Measurements from ENCODE around the gene USP17L24. TPM values are rescaled to one million over a fixed set of nuclear protein-coding genes. Genes with fewer than 3 reads are reported as not detected.
"Not testable (repeated sequence)": the region's sequence is repeated elsewhere in the genome, so short reads cannot be mapped to it uniquely, and the experiment has no call there.

The USP17L24 gene
- total and polyA plus RNA-seq, 9 of the 15 experiments (the other 6 are each of a cell fraction or from before 2014, with no cell fraction given): not detected

DNA sequence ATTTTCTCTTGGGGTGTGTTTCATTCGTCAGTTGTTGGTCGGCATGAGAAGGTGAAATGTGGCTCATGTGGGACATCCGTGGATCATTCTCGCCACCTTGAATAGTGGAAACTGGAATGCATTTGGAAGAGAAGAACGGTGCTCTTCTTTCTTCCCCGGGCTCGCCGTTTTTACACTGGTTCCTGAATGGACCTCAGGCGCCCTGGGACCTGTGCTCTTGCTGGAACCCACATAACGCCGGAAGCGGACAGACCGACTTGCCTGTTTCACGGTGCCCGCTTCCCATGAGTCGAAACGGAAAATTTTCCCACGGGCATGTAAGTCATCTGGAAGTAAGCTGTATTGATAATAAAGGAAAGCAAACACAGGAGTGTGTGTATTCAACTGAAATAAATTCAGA lies 25.9 kb downstream of the USP17L24 start:
- H3K36me3 ChIP-seq (ENCODE audit: control insufficient read depth, insufficient read depth, low read length); H3K4me1 ChIP-seq (replicated peaks in 1 of 2; ENCODE audit: control insufficient read depth in 2 of 2, insufficient read depth in 2 of 2, low read length in 2 of 2); H3K4me2 ChIP-seq (ENCODE audit: insufficient read depth, low read length); H3K9me1 ChIP-seq (ENCODE audit: control insufficient read depth, insufficient read depth, low read length); in situ Hi-C loops (cut with MboI); POLR2A ChIA-PET; H3K4me3 ChIP-seq; CTCF ChIA-PET (ENCODE audit: low intra/inter-chr PET ratio); H4K20me1 ChIP-seq (replicated peaks; ENCODE audit: control insufficient read depth, insufficient read depth, low read length); H3K27me3 ChIP-seq (ENCODE audit: control insufficient read depth in 2 of 2, insufficient read depth in 2 of 2, low read length in 2 of 2); H3K79me2 ChIP-seq (ENCODE audit: control insufficient read depth, insufficient read depth, low read length); DNase-seq (ENCODE audit: extremely low read depth in 1 of 4, low spot score in 3 of 4); H3K9ac ChIP-seq (ENCODE audit: insufficient read depth in 1 of 2, low read depth in 2 of 2, low read length in 2 of 2); ATAC-seq; FAIRE-seq; H3K27ac ChIP-seq (ENCODE audit: extremely low read depth, low read depth, low read length); H2AFZ ChIP-seq (ENCODE audit: low read depth, low read length); H3K9me3 ChIP-seq (replicated peaks; ENCODE audit: control insufficient read depth, insufficient read depth, low read depth, low read length); BruUV-seq (replicated peaks); intact Hi-C loops (cut with micrococcal nuclease): not testable (repeated sequence)
- no CpG with 5 or more reads among the region's 18 CpGs for WGBS (ENCODE audit: insufficient coverage, low coverage, missing lambda C conversion rate)

DNA sequence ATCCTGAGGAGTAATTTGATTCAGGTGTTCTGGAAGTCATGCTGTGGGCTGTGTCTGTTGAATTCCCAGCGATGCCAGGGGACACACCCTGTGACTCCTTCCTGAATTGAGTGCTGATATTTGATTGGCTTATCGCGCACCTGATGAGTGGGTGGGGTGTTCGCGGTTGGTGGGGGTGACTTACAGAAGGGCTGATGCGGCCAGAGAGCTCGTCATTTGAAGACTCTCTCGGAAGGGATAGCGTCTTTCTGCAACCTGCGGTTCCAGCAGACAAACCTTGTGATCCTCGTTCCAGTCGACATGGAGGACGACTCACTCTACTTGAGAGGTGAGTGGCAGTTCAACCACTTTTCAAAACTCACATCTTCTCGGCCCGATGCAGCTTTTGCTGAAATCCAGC lies 28.4 kb downstream of the USP17L24 start, which contains the start of gene USP17L29:
Gene USP17L29 (plus strand): TSS at position 301 of the 400 bp plus-strand sequence. CDS start 0 bp downstream, at position 301.
- H3K36me3 ChIP-seq (ENCODE audit: control insufficient read depth, insufficient read depth, low read length); H3K79me2 ChIP-seq (ENCODE audit: control insufficient read depth, insufficient read depth, low read length); H3K4me2 ChIP-seq (ENCODE audit: insufficient read depth, low read length); H3K4me1 ChIP-seq (replicated peaks in 1 of 2; ENCODE audit: control insufficient read depth in 2 of 2, insufficient read depth in 2 of 2, low read length in 2 of 2); H3K4me3 ChIP-seq; ATAC-seq; H3K9me3 ChIP-seq (replicated peaks; ENCODE audit: control insufficient read depth, insufficient read depth, low read depth, low read length); in situ Hi-C loops (cut with MboI); H3K9ac ChIP-seq (ENCODE audit: insufficient read depth in 1 of 2, low read depth in 2 of 2, low read length in 2 of 2); POLR2A ChIA-PET; BruUV-seq (replicated peaks); H4K20me1 ChIP-seq (replicated peaks; ENCODE audit: control insufficient read depth, insufficient read depth, low read length); intact Hi-C loops (cut with micrococcal nuclease); H2AFZ ChIP-seq (ENCODE audit: low read depth, low read length); FAIRE-seq; CTCF ChIA-PET (ENCODE audit: low intra/inter-chr PET ratio); DNase-seq (ENCODE audit: extremely low read depth in 1 of 4, low spot score in 3 of 4); H3K27me3 ChIP-seq (ENCODE audit: control insufficient read depth in 2 of 2, insufficient read depth in 2 of 2, low read length in 2 of 2); H3K27ac ChIP-seq (ENCODE audit: extremely low read depth, low read depth, low read length); H3K9me1 ChIP-seq (ENCODE audit: control insufficient read depth, insufficient read depth, low read length): not testable (repeated sequence)
- no CpG with 5 or more reads among the region's 15 CpGs for WGBS (ENCODE audit: insufficient coverage, low coverage, missing lambda C conversion rate)

DNA sequence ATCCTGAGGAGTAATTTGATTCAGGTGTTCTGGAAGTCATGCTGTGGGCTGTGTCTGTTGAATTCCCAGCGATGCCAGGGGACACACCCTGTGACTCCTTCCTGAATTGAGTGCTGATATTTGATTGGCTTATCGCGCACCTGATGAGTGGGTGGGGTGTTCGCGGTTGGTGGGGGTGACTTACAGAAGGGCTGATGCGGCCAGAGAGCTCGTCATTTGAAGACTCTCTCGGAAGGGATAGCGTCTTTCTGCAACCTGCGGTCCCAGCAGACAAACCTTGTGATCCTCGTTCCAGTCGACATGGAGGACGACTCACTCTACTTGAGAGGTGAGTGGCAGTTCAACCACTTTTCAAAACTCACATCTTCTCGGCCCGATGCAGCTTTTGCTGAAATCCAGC lies 37.9 kb downstream of the USP17L24 start, which contains the start of gene USP17L30:
Gene USP17L30 (plus strand): TSS at position 301 of the 400 bp plus-strand sequence. CDS start 0 bp downstream, at position 301.
- H3K9me3 ChIP-seq (replicated peaks; ENCODE audit: control insufficient read depth, insufficient read depth, low read depth, low read length); H2AFZ ChIP-seq (ENCODE audit: low read depth, low read length); H3K79me2 ChIP-seq (ENCODE audit: control insufficient read depth, insufficient read depth, low read length); H3K4me2 ChIP-seq (ENCODE audit: insufficient read depth, low read length); POLR2A ChIA-PET; H3K27ac ChIP-seq (ENCODE audit: extremely low read depth, low read depth, low read length); DNase-seq (ENCODE audit: extremely low read depth in 1 of 4, low spot score in 3 of 4); H3K4me1 ChIP-seq (replicated peaks in 1 of 2; ENCODE audit: control insufficient read depth in 2 of 2, insufficient read depth in 2 of 2, low read length in 2 of 2); CTCF ChIA-PET (ENCODE audit: low intra/inter-chr PET ratio); ATAC-seq; in situ Hi-C loops (cut with MboI); BruUV-seq (replicated peaks); H4K20me1 ChIP-seq (replicated peaks; ENCODE audit: control insufficient read depth, insufficient read depth, low read length); H3K9ac ChIP-seq (ENCODE audit: insufficient read depth in 1 of 2, low read depth in 2 of 2, low read length in 2 of 2); H3K4me3 ChIP-seq; H3K36me3 ChIP-seq (ENCODE audit: control insufficient read depth, insufficient read depth, low read length); intact Hi-C loops (cut with micrococcal nuclease); FAIRE-seq; H3K27me3 ChIP-seq (ENCODE audit: control insufficient read depth in 2 of 2, insufficient read depth in 2 of 2, low read length in 2 of 2); H3K9me1 ChIP-seq (ENCODE audit: control insufficient read depth, insufficient read depth, low read length): not testable (repeated sequence)
- no CpG with 5 or more reads among the region's 15 CpGs for WGBS (ENCODE audit: insufficient coverage, low coverage, missing lambda C conversion rate)
